Hepatocyte (in vitro differentiated cells): Measurements from ENCODE around the gene TNS3.

Source experiments
- EZH2 ChIP-seq: fragments of 200-600 bp; sonication (generic); IDR thresholded peaks from 2 replicates; pipeline ENCODE4 v1.6.1; 2016; ENCODE audit warnings: antibody characterized with exemption, mild to moderate bottlenecking, borderline replicate concordance
- EZH2phosphoT487 ChIP-seq: fragments of 200-600 bp; sonication (generic); IDR thresholded peaks from one replicate; pipeline ENCODE4 v1.6.1; 2018; ENCODE audit warnings: antibody characterized with exemption, mild to moderate bottlenecking, low read depth, moderate library complexity; ENCODE audit not compliant: unreplicated experiment, severe bottlenecking
- TF ChIP-seq, protein P1 (sequence below): fragments of 200-600 bp; sonication (generic); IDR thresholded peaks from 2 replicates; pipeline ENCODE4 v1.5.1; 2016; ENCODE audit warnings: antibody characterized with exemption, mild to moderate bottlenecking; ENCODE audit not compliant: poor library complexity

GRCh38 chr7:47377741-47378140 is 204.2 kb downstream of the TNS3 start:
- TF ChIP-seq, protein P1, sequence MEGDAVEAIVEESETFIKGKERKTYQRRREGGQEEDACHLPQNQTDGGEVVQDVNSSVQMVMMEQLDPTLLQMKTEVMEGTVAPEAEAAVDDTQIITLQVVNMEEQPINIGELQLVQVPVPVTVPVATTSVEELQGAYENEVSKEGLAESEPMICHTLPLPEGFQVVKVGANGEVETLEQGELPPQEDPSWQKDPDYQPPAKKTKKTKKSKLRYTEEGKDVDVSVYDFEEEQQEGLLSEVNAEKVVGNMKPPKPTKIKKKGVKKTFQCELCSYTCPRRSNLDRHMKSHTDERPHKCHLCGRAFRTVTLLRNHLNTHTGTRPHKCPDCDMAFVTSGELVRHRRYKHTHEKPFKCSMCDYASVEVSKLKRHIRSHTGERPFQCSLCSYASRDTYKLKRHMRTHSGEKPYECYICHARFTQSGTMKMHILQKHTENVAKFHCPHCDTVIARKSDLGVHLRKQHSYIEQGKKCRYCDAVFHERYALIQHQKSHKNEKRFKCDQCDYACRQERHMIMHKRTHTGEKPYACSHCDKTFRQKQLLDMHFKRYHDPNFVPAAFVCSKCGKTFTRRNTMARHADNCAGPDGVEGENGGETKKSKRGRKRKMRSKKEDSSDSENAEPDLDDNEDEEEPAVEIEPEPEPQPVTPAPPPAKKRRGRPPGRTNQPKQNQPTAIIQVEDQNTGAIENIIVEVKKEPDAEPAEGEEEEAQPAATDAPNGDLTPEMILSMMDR: no peak
- TF ChIP-seq EZH2 (no peak), EZH2phosphoT487 (no peak)
